ENCODE data around the gene APEH.

APEH gene

DNA sequence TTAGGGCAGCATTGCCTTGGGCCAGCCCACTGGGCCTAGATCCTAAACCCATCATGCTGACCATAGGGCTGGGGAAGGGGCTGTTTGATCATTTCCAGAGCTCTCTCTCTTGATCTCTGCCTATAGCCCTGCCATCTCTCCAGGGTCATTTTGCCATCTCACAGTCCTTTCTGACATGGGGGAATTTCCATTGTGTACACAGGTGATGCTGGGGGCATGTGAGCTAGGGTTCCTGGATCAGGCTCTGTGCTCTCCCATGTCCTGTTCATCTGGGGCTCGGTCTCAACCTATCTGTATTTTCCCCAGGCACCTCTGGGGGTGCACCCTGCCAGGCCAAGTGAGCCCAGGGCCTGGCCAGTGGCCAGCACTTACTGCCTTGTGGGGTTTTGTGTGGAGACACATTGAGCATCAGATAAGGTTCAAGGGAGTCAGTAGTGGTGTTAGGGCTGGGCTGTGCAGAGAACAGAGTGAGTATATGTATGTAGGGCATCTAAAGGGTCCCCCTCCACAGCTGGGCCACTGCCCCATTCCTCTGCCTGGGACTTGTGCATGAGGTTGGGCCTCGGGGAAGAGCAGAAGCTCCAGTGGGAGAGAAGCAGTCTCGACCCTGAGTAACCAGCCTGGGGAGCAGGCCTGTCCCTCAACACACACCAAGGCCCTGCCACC is 25.7 kb upstream of the APEH start:
- H3K4me3 ChIP-seq (ENCODE audit: low read depth, low read length), result no peak overlapping the region
- no peak for DNase-seq (ENCODE audit: low read depth)

DNA sequence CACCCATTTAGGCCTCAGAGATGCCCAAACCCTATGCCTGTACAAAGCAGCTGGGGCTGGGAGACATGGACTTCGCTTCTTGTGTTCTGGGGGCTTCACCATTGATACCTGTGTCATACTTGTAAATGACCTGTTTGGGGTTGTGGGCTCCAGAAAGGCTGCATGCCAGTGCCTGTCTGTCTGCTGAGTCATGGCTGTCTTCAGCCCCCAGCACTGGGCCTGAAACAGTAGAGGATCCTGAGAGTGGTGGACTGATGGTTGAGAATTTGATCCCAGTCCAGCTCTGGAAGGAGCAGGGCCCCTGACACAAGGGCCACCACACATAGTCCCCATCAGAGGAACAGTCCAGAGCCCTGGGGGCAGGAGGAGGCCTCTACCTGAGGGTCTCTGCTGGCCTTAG is 24.6 kb upstream of the APEH start:
- no peak overlapping the region for H3K4me3 ChIP-seq (ENCODE audit: low read depth, low read length)
- no peak for DNase-seq (ENCODE audit: low read depth)

DNA sequence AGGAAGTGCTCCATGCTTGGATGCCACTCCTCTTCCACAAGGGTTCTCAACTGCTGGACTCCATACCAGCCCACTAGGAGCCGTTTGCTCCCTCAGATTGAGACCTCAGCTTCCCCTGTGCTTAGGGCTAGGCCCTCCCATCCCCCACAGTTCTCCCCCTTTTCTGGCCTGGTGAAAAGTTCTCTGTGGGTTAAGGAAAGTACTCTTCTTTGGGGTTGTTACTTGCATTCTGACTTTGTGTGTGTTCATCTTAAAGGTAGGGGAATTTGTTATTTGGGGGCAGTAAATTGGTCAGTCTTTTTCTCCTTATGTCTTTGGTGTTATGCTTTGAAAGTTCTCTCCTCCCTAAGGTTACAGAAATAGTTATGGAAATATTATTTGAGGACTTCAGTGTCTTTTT is 24.0 kb upstream of the APEH start:
- DNase-seq (ENCODE audit: low read depth), result no peak
- H3K4me3 ChIP-seq (ENCODE audit: low read depth, low read length), result no peak overlapping the region

DNA sequence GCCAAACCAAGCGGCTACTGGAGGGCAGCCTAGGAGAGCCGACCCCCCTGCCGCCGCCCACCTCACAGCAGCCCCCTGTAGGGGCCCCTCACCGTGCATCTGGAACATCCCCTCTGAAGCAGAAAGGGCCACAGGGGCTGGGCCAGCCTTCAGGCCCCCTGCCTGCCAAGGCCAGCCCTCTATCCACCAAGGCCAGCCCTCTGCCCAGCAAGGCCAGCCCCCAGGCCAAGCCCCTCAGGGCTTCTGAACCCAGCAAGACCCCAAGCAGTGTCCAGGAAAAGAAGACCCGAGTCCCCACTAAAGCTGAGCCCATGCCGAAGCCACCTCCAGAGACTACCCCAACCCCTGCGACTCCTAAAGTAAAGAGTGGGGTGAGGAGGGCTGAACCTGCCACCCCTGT is 23.5 kb upstream of the APEH start:
- no peak for DNase-seq (ENCODE audit: low read depth)
- H3K4me3 ChIP-seq (ENCODE audit: low read depth, low read length), result no peak overlapping the region

DNA sequence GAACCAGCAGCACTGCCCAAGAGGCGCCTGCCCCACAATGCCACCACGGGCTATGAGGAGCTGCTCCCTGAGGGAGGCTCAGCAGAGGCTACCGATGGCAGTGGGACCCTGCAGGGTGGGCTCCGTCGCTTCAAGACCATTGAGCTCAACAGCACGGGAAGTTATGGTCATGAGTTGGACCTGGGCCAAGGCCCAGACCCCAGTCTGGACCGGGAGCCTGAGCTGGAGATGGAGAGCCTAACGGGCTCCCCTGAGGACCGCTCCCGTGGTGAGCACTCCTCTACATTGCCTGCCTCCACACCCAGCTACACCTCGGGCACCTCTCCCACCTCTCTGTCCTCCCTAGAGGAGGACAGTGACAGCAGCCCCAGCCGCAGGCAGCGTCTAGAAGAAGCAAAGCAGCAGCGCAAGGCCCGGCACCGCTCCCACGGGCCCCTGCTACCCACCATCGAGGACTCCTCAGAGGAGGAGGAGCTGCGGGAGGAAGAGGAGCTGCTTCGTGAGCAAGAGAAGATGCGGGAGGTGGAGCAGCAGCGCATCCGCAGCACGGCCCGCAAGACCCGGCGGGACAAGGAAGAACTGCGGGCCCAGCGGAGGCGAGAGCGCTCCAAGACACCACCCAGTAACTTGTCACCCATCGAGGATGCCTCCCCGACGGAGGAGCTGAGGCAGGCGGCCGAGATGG is 21.8 kb upstream of the APEH start:
- no peak overlapping the region for H3K4me3 ChIP-seq (ENCODE audit: low read depth, low read length)
- no peak for DNase-seq (ENCODE audit: low read depth)

DNA sequence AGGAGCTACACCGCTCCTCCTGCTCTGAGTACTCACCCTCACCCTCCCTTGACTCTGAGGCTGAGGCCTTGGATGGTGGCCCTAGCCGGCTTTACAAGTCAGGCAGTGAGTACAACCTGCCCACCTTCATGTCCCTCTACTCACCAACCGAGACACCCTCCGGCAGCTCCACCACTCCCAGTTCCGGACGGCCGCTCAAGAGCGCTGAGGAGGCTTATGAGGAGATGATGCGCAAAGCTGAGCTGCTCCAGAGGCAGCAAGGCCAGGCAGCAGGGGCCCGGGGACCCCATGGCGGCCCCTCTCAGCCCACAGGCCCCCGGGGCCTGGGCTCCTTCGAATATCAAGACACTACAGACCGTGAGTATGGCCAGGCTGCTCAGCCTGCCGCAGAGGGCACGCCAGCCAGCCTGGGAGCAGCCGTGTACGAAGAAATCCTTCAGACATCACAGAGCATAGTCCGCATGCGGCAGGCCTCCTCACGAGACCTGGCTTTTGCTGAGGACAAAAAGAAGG is 21.2 kb upstream of the APEH start:
- DNase-seq (ENCODE audit: low read depth), result no peak
- H3K4me3 ChIP-seq (ENCODE audit: low read depth, low read length), result no peak overlapping the region

- DNase-seq (ENCODE audit: low read depth), result no peak
Measured at GRCh38 chr3:49653621-49654020, 20.5 kb upstream of the APEH start.

DNA sequence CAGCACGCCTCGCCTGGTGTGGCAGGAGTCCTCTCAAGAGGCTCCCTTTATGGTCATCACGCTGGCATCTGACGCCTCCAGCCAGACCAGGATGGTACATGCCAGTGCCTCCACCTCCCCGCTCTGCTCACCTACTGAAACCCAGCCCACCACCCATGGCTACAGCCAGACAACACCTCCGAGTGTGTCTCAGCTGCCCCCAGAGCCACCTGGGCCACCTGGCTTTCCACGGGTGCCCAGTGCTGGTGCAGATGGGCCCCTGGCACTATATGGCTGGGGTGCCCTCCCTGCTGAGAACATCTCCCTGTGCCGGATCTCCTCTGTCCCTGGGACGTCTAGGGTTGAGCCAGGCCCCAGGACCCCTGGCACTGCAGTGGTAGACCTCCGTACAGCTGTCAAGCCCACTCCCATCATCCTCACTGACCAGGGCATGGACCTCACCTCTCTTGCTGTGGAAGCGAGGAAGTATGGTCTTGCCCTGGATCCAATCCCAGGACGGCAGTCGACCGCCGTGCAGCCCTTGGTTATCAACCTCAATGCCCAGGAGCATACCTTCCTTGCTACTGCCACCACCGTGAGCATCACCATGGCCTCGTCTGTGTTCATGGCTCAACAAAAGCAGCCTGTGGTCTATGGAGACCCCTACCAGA is 19.9 kb upstream of the APEH start:
- no peak for DNase-seq (ENCODE audit: low read depth)
- H3K4me3 ChIP-seq (ENCODE audit: low read depth, low read length), result no peak overlapping the region

More at GRCh38 chr3:49653621-49654020, 20.5 kb upstream of the APEH start:
- H3K4me3 ChIP-seq (ENCODE audit: low read depth, low read length), result no peak overlapping the region

- no peak overlapping the region for H3K4me3 ChIP-seq (ENCODE audit: low read depth, low read length)
- no peak for DNase-seq (ENCODE audit: low read depth)
Measured at GRCh38 chr3:49654955-49655556, 19.1 kb upstream of the APEH start.

GRCh38 chr3:49655731-49656285 is 18.3 kb upstream of the APEH start:
- DNase-seq (ENCODE audit: low read depth), result no peak
- no peak overlapping the region for H3K4me3 ChIP-seq (ENCODE audit: low read depth, low read length)

GRCh38 chr3:49656541-49657112 is 17.5 kb upstream of the APEH start:
- no peak for DNase-seq (ENCODE audit: low read depth)
- no peak overlapping the region for H3K4me3 ChIP-seq (ENCODE audit: low read depth, low read length)

DNA sequence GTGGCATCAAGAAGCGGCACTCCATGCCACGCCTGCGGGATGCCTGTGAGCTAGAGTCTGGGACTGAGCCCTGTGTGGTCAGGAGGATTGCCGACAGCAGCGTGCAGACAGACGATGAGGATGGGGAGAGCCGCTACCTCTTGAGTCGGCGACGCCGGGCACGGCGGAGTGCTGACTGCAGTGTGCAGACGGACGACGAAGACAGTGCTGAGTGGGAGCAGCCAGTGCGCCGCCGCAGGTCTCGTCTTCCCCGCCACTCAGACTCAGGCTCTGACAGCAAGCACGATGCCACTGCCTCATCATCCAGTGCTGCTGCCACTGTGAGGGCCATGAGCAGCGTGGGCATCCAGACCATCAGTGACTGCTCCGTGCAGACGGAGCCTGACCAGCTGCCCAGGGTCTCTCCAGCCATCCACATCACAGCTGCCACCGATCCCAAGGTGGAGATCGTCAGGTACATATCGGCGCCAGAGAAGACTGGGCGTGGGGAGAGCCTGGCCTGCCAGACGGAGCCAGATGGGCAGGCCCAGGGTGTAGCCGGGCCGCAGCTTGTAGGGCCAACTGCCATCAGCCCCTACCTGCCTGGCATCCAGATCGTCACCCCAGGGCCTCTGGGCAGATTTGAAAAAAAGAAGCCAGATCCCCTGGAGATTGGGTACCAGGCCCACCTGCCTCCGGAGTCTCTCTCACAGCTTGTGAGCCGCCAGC is 16.8 kb upstream of the APEH start:
- DNase-seq (ENCODE audit: low read depth), result no peak
- no peak overlapping the region for H3K4me3 ChIP-seq (ENCODE audit: low read depth, low read length)

DNA sequence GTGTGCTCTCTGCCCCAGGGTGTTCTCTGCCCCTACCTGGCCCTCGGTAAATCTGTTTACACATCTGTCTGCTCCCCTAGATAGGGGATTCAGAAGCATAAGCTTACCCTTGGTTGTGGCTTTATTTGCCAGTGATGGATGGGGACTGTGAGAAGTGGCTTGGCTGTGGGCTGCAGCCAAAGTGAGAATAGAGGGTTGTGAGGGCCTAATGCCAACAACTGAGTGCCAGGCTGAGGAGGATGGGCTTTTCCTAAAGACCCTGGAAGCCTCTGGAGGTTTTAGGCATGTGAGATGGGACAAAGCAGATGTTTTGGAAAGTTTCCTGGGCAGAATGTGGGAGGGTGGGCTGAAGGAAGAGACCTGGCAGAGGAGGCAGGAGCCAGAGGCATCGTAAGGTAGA is 15.4 kb upstream of the APEH start:
- H3K4me3 ChIP-seq (ENCODE audit: low read depth, low read length), result no peak overlapping the region
- no peak for DNase-seq (ENCODE audit: low read depth)

- no peak for DNase-seq (ENCODE audit: low read depth)
- no peak overlapping the region for H3K4me3 ChIP-seq (ENCODE audit: low read depth, low read length)
Measured at GRCh38 chr3:49659756-49660155, 14.4 kb upstream of the APEH start.

GRCh38 chr3:49661281-49661680 is 12.9 kb upstream of the APEH start:
- DNase-seq (ENCODE audit: low read depth), result no peak
- no peak overlapping the region for H3K4me3 ChIP-seq (ENCODE audit: low read depth, low read length)

DNA sequence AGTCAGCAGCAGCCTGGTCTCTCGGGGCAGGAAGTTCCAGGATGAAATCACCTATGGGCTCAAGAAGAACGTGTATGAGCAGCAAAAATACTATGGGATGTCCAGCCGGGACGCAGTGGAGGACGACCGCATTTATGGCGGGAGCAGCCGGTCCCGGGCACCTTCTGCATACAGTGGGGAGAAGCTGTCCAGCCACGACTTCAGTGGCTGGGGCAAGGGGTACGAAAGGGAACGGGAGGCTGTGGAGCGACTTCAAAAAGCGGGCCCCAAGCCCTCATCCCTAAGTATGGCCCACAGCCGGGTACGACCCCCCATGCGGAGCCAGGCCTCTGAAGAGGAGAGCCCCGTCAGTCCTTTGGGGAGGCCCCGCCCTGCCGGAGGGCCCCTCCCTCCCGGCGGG is 12.1 kb upstream of the APEH start:
- H3K4me3 ChIP-seq (ENCODE audit: low read depth, low read length), result no peak overlapping the region
- no peak for DNase-seq (ENCODE audit: low read depth)

- DNase-seq (ENCODE audit: low read depth), result no peak
- no peak overlapping the region for H3K4me3 ChIP-seq (ENCODE audit: low read depth, low read length)
Measured at GRCh38 chr3:49662720-49663413, 11.3 kb upstream of the APEH start.

DNA sequence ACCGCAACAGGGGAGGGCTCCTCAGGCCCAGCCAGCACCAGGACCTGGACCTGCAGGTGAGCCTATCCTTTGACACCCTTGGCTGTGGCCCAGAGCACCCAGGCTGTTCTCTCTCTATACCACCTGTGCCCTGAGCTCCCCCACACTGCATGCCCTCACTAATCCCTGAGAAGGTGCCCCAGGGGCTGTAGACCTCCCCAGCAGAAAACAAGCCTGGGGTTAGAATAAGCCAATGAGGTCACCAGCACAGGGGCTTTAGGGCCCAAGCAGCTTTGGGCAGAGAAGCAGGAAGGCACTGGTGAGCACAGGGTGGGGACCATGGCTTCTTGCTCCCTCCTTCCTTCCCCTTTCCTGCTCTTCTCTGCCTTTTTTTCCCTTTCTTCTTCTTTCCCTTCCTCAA is 10.3 kb upstream of the APEH start:
- H3K4me3 ChIP-seq (ENCODE audit: low read depth, low read length), result no peak overlapping the region
- no peak for DNase-seq (ENCODE audit: low read depth)

- no peak for DNase-seq (ENCODE audit: low read depth)
- no peak overlapping the region for H3K4me3 ChIP-seq (ENCODE audit: low read depth, low read length)
Measured at GRCh38 chr3:49664300-49664699, 9.9 kb upstream of the APEH start.
